COR-L47 (cell line): ENCODE results near the gene AGO4.
"Not testable (repeated sequence)": the region's sequence is repeated elsewhere in the genome, so short reads cannot be mapped to it uniquely, and the experiment has no call there.

Experiments
- DNase-seq: peaks from one replicate; lab custom pipeline; 2025; lab: John Stamatoyannopoulos, UW

The AGO4 gene

GRCh38 chr1:35810096-35810881 lies 2.5 kb downstream of the AGO4 start:
- no peak for DNase-seq

- DNase-seq: not testable (repeated sequence)
Measured at GRCh38 chr1:35812754-35813153, 4.9 kb downstream of the AGO4 start.

GRCh38 chr1:35825255-35825654 lies 17.4 kb downstream of the AGO4 start:
- DNase-seq: no peak

- no peak for DNase-seq
Measured at GRCh38 chr1:35832276-35832905, 24.6 kb downstream of the AGO4 start.

GRCh38 chr1:35833395-35833794 lies 25.6 kb downstream of the AGO4 start:
- no peak for DNase-seq

- no peak for DNase-seq
Measured at GRCh38 chr1:35834218-35834617, 26.4 kb downstream of the AGO4 start.

GRCh38 chr1:35835398-35835797 lies 27.6 kb downstream of the AGO4 start:
- peak; percentile 22 for DNase-seq

- DNase-seq: no peak
Measured at GRCh38 chr1:35836734-35837133, 28.9 kb downstream of the AGO4 start.

- no peak for DNase-seq
Measured at GRCh38 chr1:35838693-35839245, 31.0 kb downstream of the AGO4 start.

- no peak for DNase-seq
Measured at GRCh38 chr1:35844826-35845225, 37.0 kb downstream of the AGO4 start.

GRCh38 chr1:35845766-35846165 lies 38.0 kb downstream of the AGO4 start:
- DNase-seq: no peak

GRCh38 chr1:35847935-35848565 lies 40.2 kb downstream of the AGO4 start:
- no peak for DNase-seq

- no peak for DNase-seq
Measured at GRCh38 chr1:35850051-35850450, 42.2 kb downstream of the AGO4 start.

- no peak for DNase-seq
Measured at GRCh38 chr1:35850716-35851115, 42.9 kb downstream of the AGO4 start.

- DNase-seq: no peak
Measured at GRCh38 chr1:35851132-35851869, 43.5 kb downstream of the AGO4 start.

- DNase-seq: no peak
Measured at GRCh38 chr1:35852241-35852640, 44.4 kb downstream of the AGO4 start.

- no peak for DNase-seq
Measured at GRCh38 chr1:35854989-35855700, 47.3 kb downstream of the AGO4 start.

- DNase-seq: no peak
Measured at GRCh38 chr1:35856964-35857363, 49.1 kb downstream of the AGO4 start.

GRCh38 chr1:35857830-35858229 lies 50.0 kb downstream of the AGO4 start:
- DNase-seq: no peak

- DNase-seq: no peak
Measured at GRCh38 chr1:35860696-35861095, 52.9 kb downstream of the AGO4 start.

- DNase-seq: no peak
Measured at GRCh38 chr1:35863136-35863535, 55.3 kb downstream of the AGO4 start.
